Spleen (tissue), 11 donors: ENCODE results near the gene EHMT2. TPM values are rescaled to one million over a fixed set of nuclear protein-coding genes. Genes with fewer than 3 reads are reported as not detected.

Source experiments
- DNase-seq: peaks from one replicate; pipeline ENCODE4 v3.0.0-alpha.2; 2020
- H3K27ac ChIP-seq, 8 donors: fragments of 200-600 bp; sonication (generic) in 7 of 8; 1 replicate in 4 of 8; 2 replicates in 4 of 8; pipeline versions ENCODE4 v1.5.0 to v1.8.0; 2016 to 2021; ENCODE audit warnings: inconsistent platforms in 4 of 8, mild to moderate bottlenecking in 4 of 8, moderate library complexity in 1 of 8
- H3K27me3 ChIP-seq, 7 donors: fragments of 200-600 bp; sonication (generic) in 6 of 7; replicated peaks in 1 of 7; 1 replicate in 4 of 7; 2 replicates in 3 of 7; pipeline versions ENCODE4 v1.5.0 to v1.8.0; 2016 to 2021; ENCODE audit warnings: inconsistent platforms in 3 of 7, mild to moderate bottlenecking in 1 of 7
- H3K36me3 ChIP-seq, 6 donors: fragments of 200-600 bp; sonication (generic) in 5 of 6; 1 replicate in 4 of 6; 2 replicates in 2 of 6; pipeline versions ENCODE4 v1.5.0 to v1.8.0; 2016 to 2021; ENCODE audit warnings: inconsistent platforms in 2 of 6
- H3K4me1 ChIP-seq, 6 donors: fragments of 200-600 bp; sonication (generic) in 5 of 6; 1 replicate in 3 of 6; 2 replicates in 3 of 6; pipeline versions ENCODE4 v1.5.0 to v1.8.0; 2016 to 2021; ENCODE audit warnings: inconsistent platforms in 3 of 6
- H3K4me3 ChIP-seq, 8 donors: fragments of 200-600 bp; sonication (generic) in 7 of 8; 1 replicate in 4 of 8; 2 replicates in 4 of 8; pipeline versions ENCODE4 v1.5.0 to v1.8.0; 2016 to 2021; ENCODE audit warnings: inconsistent platforms in 4 of 8, mild to moderate bottlenecking in 4 of 8, moderate library complexity in 2 of 8
- H3K9me3 ChIP-seq, 8 donors: fragments of 200-600 bp; sonication (generic) in 7 of 8; 1 replicate in 4 of 8; 2 replicates in 4 of 8; pipeline versions ENCODE4 v1.5.0 to v1.8.0; 2016 to 2021; ENCODE audit warnings: inconsistent platforms in 4 of 8
- POLR2A ChIP-seq, 3 donors: fragments of 450-650 bp; IDR thresholded peaks; one replicate each; pipeline ENCODE4 v1.5.1; 2017; ENCODE audit warnings: antibody characterized with exemption in 3 of 3, mild to moderate bottlenecking in 1 of 3
- POLR2AphosphoS5 ChIP-seq, 3 donors: sonication (generic); formaldehyde crosslinking; IDR thresholded peaks; one replicate each; pipeline ENCODE4 v1.5.1; 2017; ENCODE audit warnings: antibody characterized with exemption in 3 of 3
- WGBS, 5 donors: extraction: QIAGEN DNeasy Blood & Tissue Kit in 3 of 5; methylation state at CpG; one replicate each; pipeline versions ENCODE4 v1.1.5 to v1.1.7; 2013 to 2018; 5-methylcytosine and 5-hydroxymethylcytosine counted together
- intact Hi-C: fragments of 100-400 bp; cut with DNase I; formaldehyde crosslinking; loops from one replicate; pipeline ENCODE4 v1.15.0; 2023; ENCODE audit warnings: low total_unique reads
- polyA plus RNA-seq, 3 donors: library from polyadenylated mRNA; stranded (reverse); fragments of 200-250 nt; gene quantifications; one replicate each; pipeline ENCODE4 v1.2.1, GENCODE V29; 2013
- total RNA-seq, 7 donors: library from RNA; depleted of rRNA in 3 of 7; stranded (reverse); fragments of >200 nt in 3 of 7; fragmentation: NEBNext Ultra II Directional in 4 of 7; extraction: Animal tissue kit (Norgen Biotek cat#: 25700) in 4 of 7; gene quantifications; one replicate each; pipeline versions ENCODE4 v1.1.0 to v1.2.1, GENCODE V29; 2016 to 2021
- TF ChIP-seq, protein P1 (sequence below), 11 experiments: fragments of 200-600 bp in 7 of 11; fragments of 450-650 bp in 4 of 11; sonication (generic) in 4 of 11; IDR thresholded peaks in 8 of 11; conservative IDR thresholded peaks in 3 of 11; 1 replicate in 7 of 11; 2 replicates in 4 of 11; pipeline versions ENCODE4 v1.4.0 to v1.8.0; 2016 to 2021; ENCODE audit warnings: antibody characterized with exemption in 11 of 11, inconsistent platforms in 4 of 11, mild to moderate bottlenecking in 1 of 11
- donor health status: healthy with polysubstance abuse.
- donor health status: DM: no; HTN: no; CAD: no; lungs with moderate emphysema.
- donor health status: DM: no; HTN: no; CAD: no.
- donor health status: Bipolar disorder and iron deficiency.
- donor health status: healthy.
- donor health status: DM: no; HTN: no; CAD: no.
- donor health status: DM: yes; HTN: yes; CAD: no.

The EHMT2 gene
- total and polyA plus RNA-seq, 10 donors = 36.5 to 66.1 (median 50.1) TPM

DNA sequence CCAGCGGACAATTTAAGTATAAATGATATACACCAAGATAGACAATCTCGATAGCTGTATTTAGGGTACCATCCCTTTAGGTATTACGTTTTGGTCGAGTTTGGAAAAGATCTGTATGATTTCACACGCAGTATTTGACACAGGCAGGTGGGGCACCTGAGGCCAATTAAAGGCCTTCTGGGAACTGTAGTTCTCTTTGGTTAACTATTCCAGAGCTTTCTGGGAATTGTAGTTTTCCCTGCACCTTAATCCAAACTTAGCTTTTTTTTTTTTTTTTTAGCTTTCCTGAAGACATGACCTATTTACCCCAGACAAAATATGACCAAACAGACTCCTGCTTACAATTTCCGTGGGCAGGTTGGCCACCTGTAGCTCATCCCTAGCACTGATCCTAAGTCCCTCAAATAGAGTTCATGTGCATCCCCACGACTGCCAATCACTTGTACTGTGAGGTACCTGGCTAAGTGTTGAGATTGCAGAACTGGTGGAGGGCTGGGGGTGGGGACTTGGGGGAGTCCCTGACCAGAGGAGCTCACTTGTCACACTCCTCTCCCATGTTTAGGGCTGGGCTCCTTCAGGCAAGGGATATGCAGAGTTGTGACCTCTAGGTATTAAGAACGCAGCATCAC lies 999 bp upstream of the EHMT2 start:
- WGBS, 5 donors = 13 to 18% (median 15%) methylated on average over 8 of the region's 8 CpGs
- DNase-seq = peak; percentile 74
- intact Hi-C loops = no loop called here
- Histone ChIP-seq H3K27me3 (no peaks in the 10 kb centered on the region), H3K4me1 (peaks cover 36 to 68% (median 57%) of the 10 kb centered on the region in 6 donors), H3K36me3 (peaks cover 0 to 29% (median 18%) of the 10 kb centered on the region in 6 donors), H3K9me3 (no peaks in the 10 kb centered on the region), H3K27ac (peak overlapping the region; percentile 80 to 90 (median 86)), H3K4me3 (peak overlapping the region; percentile 73 to 100 (median 96))
- TF ChIP-seq POLR2AphosphoS5 (IDR thresholded peaks at IDR 0.05) (no peak), POLR2A (IDR thresholded peaks at IDR 0.05) (no peak)
- TF ChIP-seq, protein P1, sequence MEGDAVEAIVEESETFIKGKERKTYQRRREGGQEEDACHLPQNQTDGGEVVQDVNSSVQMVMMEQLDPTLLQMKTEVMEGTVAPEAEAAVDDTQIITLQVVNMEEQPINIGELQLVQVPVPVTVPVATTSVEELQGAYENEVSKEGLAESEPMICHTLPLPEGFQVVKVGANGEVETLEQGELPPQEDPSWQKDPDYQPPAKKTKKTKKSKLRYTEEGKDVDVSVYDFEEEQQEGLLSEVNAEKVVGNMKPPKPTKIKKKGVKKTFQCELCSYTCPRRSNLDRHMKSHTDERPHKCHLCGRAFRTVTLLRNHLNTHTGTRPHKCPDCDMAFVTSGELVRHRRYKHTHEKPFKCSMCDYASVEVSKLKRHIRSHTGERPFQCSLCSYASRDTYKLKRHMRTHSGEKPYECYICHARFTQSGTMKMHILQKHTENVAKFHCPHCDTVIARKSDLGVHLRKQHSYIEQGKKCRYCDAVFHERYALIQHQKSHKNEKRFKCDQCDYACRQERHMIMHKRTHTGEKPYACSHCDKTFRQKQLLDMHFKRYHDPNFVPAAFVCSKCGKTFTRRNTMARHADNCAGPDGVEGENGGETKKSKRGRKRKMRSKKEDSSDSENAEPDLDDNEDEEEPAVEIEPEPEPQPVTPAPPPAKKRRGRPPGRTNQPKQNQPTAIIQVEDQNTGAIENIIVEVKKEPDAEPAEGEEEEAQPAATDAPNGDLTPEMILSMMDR (IDR thresholded peaks at IDR 0.05 in 8 of 11, conservative IDR thresholded peaks at IDR 0.05 in 3 of 11) = no peak

- WGBS, 5 donors = 0 to 2% (median 1%) methylated on average over 9 to 53 of the region's 62 CpGs
- no peaks in the 10 kb centered on the region for H3K9me3 ChIP-seq
- peaks cover 0 to 44% (median 32%) of the 10 kb centered on the region in 6 donors for H3K36me3 ChIP-seq
- DNase-seq = no peak
- H3K27me3 ChIP-seq = no peaks in the 10 kb centered on the region
- H3K27ac ChIP-seq = peak overlapping the region; percentile 63 to 90 (median 86)
- intact Hi-C loops = no loop called here
- peak overlapping the region; percentile 73 to 100 (median 96) for H3K4me3 ChIP-seq
- no peak for TF ChIP-seq POLR2A (IDR thresholded peaks at IDR 0.05)
- no peak for TF ChIP-seq POLR2AphosphoS5 (IDR thresholded peaks at IDR 0.05)
- TF ChIP-seq, protein P1 (IDR thresholded peaks at IDR 0.05 in 8 of 11, conservative IDR thresholded peaks at IDR 0.05 in 3 of 11) = no peak
- H3K4me1 ChIP-seq = peaks cover 29 to 55% (median 46%) of the 10 kb centered on the region in 6 donors
Observed at GRCh38 chr6:31896856-31897611, 464 bp downstream of the EHMT2 start.

GRCh38 chr6:31896493-31896855 lies 1.0 kb downstream of the EHMT2 start:
- Histone ChIP-seq H3K27ac (peak overlapping the region; percentile 63 to 90 (median 86)), H3K4me1 (peaks cover 28 to 54% (median 46%) of the 10 kb centered on the region in 6 donors), H3K27me3 (no peaks in the 10 kb centered on the region), H3K9me3 (no peaks in the 10 kb centered on the region), H3K36me3 (peaks cover 0 to 49% (median 37%) of the 10 kb centered on the region in 6 donors), H3K4me3 (peak overlapping the region; percentile 73 to 100 (median 96))
- TF ChIP-seq POLR2A (IDR thresholded peaks at IDR 0.05) (no peak), POLR2AphosphoS5 (IDR thresholded peaks at IDR 0.05) (no peak)
- TF ChIP-seq, protein P1 (IDR thresholded peaks at IDR 0.05 in 8 of 11, conservative IDR thresholded peaks at IDR 0.05 in 3 of 11) = no peak
- peak; percentile 72 for DNase-seq
- 39 to 51% (median 48%) methylated on average over 4 of the region's 4 CpGs for WGBS, 5 donors
- intact Hi-C loops = no loop called here

DNA sequence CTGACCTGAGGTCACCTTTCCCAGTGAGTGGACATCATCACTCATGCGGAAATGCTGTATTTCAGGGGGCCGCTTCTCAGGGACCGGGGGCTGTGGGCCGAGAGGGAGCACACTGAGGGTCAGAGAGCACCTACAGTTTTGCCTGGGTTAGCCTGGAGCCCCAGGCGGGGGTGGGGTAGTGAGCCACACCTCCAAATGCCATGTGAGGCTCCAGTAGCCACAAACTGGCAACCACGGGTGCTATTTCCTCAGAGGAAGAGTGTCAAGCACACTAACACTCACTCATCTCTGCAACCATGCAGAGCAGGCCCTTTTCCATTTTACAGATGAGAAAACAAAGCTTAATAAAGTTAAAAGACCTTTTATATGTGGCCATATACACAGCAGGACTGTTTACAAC lies 4.7 kb downstream of the EHMT2 start:
- no peak for DNase-seq
- Histone ChIP-seq H3K27ac (no peak overlapping the region), H3K27me3 (no peaks in the 10 kb centered on the region), H3K4me1 (peaks cover 8 to 26% (median 12%) of the 10 kb centered on the region in 6 donors), H3K36me3 (peaks cover 0 to 86% (median 57%) of the 10 kb centered on the region in 6 donors), H3K9me3 (no peaks in the 10 kb centered on the region), H3K4me3 (no peak overlapping the region)
- WGBS, 5 donors = 58 to 100% (median 76%) methylated on average over 2 to 6 of the region's 6 CpGs
- TF ChIP-seq POLR2AphosphoS5 (IDR thresholded peaks at IDR 0.05) (no peak), POLR2A (IDR thresholded peaks at IDR 0.05) (no peak)
- TF ChIP-seq, protein P1 (IDR thresholded peaks at IDR 0.05 in 8 of 11, conservative IDR thresholded peaks at IDR 0.05 in 3 of 11) = no peak
- intact Hi-C loops = no loop called here
